GM18909 (cell line): ENCODE measurements around the gene TEDC1.

Experiments used
- ATAC-seq: cut with Tn5 transposase; IDR thresholded peaks from one replicate; pipeline ENCODE4 v1.9.1; 2021; ENCODE audit warnings: mild to moderate bottlenecking; ENCODE audit not compliant: unreplicated experiment, poor library complexity

TEDC1 gene

GRCh38 chr14:105490572-105491365 lies at the start of gene TEDC1:
Gene TEDC1 (plus strand): TSS chr14:105491246. CDS start chr14:105491376, 130 bp downstream.
- peak; percentile 70 for ATAC-seq

- no peak for ATAC-seq
These were observed 48.9 kb upstream of the TEDC1 start for GRCh38 chr14:105442125-105442524.

GRCh38 chr14:105442834-105443233 lies 48.2 kb upstream of the TEDC1 start:
- ATAC-seq = no peak

GRCh38 chr14:105444859-105445258 lies 46.2 kb upstream of the TEDC1 start:
- no peak for ATAC-seq

- ATAC-seq = no peak
These were observed 45.8 kb upstream of the TEDC1 start for GRCh38 chr14:105445290-105445689.

- no peak for ATAC-seq
These were observed 44.9 kb upstream of the TEDC1 start for GRCh38 chr14:105445901-105446845.

GRCh38 chr14:105446971-105447370 lies 44.1 kb upstream of the TEDC1 start:
- no peak for ATAC-seq

GRCh38 chr14:105447651-105448640 lies 43.1 kb upstream of the TEDC1 start:
- ATAC-seq = no peak

- no peak for ATAC-seq
These were observed 42.3 kb upstream of the TEDC1 start for GRCh38 chr14:105448706-105449111.

- ATAC-seq = no peak
These were observed 41.5 kb upstream of the TEDC1 start for GRCh38 chr14:105449276-105450122.

GRCh38 chr14:105450123-105450505 lies 40.9 kb upstream of the TEDC1 start:
- ATAC-seq = no peak

- no peak for ATAC-seq
These were observed 40.0 kb upstream of the TEDC1 start for GRCh38 chr14:105450864-105451720.

- ATAC-seq = no peak
These were observed 38.1 kb upstream of the TEDC1 start for GRCh38 chr14:105452963-105453362.

- no peak for ATAC-seq
These were observed 37.2 kb upstream of the TEDC1 start for GRCh38 chr14:105453847-105454246.

GRCh38 chr14:105455086-105455640 lies 35.9 kb upstream of the TEDC1 start:
- no peak for ATAC-seq

GRCh38 chr14:105455766-105456660 lies 35.0 kb upstream of the TEDC1 start:
- no peak for ATAC-seq
